Breast epithelium (tissue), 3 donors: ENCODE data around the gene UBASH3B.

Experiments used
- POLR2A ChIP-seq: fragments of 450-650 bp; IDR thresholded peaks from one replicate; pipeline ENCODE4 v1.6.1; 2016; ENCODE audit warnings: antibody characterized with exemption, mild to moderate bottlenecking, moderate library complexity
- TF ChIP-seq, protein P1 (sequence below), 3 donors: fragments of 450-650 bp; IDR thresholded peaks; one replicate each; pipeline ENCODE4 v1.5.1; 2016 to 2017; ENCODE audit warnings: antibody characterized with exemption in 3 of 3, mild to moderate bottlenecking in 3 of 3, moderate library complexity in 3 of 3

DNA sequence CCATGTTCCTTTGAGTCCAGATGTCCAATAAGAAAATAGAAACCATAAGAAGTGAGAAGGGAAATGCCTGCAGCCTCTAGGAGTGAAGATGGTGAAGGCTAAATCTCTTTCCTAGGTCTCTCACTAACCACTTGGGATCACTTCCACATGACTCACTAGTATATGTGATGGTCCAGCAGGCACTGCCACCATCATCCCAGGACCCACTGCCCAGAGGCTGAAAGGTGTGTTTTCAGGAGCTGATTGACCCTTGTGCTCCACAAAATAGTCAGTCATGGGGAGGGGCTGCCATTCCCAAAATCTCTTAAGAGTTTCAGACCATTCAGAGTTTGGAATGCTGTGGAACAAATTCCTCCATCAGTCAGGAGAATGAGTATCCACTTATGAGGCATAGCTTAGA is 22.9 kb downstream of the UBASH3B start:
- TF ChIP-seq, protein P1, sequence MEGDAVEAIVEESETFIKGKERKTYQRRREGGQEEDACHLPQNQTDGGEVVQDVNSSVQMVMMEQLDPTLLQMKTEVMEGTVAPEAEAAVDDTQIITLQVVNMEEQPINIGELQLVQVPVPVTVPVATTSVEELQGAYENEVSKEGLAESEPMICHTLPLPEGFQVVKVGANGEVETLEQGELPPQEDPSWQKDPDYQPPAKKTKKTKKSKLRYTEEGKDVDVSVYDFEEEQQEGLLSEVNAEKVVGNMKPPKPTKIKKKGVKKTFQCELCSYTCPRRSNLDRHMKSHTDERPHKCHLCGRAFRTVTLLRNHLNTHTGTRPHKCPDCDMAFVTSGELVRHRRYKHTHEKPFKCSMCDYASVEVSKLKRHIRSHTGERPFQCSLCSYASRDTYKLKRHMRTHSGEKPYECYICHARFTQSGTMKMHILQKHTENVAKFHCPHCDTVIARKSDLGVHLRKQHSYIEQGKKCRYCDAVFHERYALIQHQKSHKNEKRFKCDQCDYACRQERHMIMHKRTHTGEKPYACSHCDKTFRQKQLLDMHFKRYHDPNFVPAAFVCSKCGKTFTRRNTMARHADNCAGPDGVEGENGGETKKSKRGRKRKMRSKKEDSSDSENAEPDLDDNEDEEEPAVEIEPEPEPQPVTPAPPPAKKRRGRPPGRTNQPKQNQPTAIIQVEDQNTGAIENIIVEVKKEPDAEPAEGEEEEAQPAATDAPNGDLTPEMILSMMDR (IDR thresholded peaks at IDR 0.05), result no peak
- TF ChIP-seq POLR2A, result no peak
